ENCODE measurements around the gene ZNF570.

The ZNF570 gene

DNA sequence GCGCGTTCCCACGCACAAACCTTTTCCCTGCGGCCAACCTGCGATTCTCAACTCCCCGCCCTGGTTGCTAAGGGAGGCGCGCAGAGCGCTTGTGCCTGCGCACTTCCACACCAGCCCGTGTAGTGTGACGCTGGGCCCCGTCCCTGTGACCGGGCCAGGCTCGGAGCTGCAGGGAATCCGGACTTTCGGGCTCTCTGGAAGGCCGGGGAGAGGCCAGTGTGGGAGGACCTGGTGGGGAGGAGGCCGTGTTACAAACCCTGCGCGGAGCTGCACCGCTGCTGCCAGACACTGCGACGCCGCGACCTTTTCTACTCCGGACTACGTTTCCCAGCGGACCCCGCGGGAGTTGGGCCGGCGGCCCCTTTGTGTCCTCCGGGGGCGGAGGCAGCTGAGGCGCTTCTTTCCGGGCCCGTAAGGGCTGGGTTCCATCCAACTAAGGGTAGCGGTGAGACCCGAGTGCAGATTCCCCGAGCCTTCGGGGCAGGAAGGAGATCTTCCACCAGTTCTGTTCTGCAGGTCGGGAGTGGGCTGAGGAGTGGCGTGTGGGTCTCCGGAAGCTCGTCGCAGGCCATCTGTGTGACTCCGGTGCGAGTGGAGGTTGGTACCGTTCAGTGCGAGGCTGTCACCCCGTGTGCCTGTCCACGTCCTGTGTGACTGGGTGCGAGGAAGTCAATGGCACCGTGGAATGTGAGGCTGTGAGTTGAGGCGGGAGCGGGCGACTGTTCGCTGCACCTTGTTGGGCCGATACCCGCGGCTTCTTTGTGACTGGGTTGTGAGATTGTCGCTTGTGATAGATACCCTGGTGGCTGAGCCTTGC, at the start of gene ZNF570:
Gene ZNF570 (plus strand): TSS at position 396 of the 817 bp plus-strand sequence. CDS start 999 bp downstream, outside the sequence.
- peak; percentile 62 for DNase-seq (ENCODE audit: low read depth, low spot score)

DNA sequence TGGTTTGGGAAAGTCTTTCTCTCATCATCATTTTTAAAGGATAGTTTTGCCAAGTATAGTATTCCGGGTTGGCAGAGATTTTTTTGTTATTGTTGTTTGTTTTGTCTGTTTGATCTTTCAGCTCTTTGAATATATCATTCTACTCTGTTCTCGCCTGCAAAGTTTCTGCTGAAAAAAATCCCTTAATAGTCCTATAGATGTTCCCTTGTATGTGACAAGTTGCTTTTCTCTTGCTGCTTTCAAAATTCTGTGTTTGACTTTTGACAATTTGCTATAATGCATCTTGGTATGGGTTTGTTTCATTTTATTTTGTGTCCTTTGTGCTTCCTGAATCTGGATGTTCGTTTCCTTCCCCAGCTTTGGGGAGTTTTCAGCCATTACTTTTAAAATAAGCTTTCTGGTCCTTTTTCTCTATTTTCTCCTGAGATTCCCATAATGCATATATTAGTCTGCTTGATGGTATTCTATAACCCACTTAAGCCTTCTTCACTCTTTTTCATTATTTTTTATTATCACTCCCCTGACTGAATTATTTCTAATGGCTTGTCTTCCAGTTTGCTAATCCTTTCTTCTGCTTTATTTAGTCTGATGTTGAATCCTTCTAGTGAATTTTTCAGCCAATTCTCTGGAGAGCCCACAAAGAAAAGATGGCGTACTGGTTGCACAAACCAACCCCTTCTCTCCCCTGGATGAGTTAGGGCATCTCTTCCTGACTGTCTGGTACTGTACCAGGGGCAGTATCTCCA, 16.5 kb upstream of the ZNF570 start:
- no peak for DNase-seq (ENCODE audit: low read depth, low spot score)

DNA sequence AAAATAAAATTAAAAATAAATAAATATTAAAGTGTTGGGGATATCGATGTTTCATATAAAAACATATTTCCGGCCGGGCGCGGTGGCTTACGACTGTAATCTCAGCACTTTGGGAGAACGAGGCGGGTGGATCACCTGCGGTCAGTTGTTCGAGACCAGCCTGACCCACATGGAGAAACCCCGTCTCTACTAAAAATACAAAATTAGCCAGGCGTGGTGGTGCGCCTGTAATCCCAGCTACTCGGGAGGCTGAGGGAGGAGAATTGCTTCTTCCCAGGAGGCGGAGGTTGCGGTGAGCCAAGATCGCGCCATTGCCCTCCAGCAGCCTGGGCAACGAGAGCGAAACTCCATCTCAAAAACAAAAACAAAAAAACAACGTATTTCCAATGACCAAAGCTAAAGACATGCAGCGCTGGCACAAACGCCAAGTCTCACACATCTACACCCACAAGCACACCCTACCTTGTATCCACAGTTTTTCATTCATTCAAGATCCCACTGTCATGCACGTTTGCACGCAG, 2.8 kb upstream of the ZNF570 start:
- DNase-seq (ENCODE audit: low read depth, low spot score), result no peak

DNA sequence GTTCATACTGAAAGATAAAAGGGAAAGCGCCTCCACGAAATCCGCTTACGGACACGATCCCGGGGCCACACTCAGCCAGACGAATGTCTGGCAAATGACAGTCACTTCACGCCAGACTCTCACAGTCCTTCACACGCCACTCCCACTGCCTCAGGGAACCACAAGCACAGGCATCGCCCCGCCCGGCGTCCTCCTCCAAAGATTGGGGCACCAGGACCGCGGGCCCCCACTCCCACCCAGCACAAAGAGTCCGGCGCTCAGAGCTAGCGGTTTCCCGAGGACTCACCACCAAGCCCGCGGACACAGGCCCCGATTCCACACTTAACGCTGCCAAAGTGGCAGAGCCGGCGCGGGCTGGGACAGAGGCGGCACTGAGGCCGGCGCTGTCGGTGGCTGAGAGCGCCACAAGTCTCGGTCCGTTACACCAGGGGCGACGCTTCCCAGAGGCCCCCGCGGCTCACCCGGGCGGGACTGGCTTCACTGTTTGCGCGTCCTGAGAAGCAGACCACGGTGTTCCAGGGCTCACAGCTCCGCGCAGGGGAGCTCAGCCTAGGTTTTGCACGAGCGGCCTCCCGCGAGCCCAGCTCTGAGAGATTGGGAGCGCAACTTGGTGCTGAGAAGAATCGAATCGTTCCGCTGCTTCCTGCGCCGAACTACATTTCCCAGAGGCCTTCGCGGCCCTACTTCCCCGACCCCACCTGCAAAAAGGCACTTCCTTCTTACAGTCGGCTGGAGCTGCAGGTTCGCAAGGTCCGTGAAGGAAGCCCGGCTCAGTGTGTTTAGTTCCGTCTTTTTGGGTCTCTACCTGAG, 2.2 kb upstream of the ZNF570 start, which contains the start of gene ZNF569:
Gene ZNF569 (minus strand): TSS at position 647 of the 810 bp plus-strand sequence. CDS start 22,523 bp downstream, outside the sequence.
- peak; percentile 73 for DNase-seq (ENCODE audit: low read depth, low spot score)

DNA sequence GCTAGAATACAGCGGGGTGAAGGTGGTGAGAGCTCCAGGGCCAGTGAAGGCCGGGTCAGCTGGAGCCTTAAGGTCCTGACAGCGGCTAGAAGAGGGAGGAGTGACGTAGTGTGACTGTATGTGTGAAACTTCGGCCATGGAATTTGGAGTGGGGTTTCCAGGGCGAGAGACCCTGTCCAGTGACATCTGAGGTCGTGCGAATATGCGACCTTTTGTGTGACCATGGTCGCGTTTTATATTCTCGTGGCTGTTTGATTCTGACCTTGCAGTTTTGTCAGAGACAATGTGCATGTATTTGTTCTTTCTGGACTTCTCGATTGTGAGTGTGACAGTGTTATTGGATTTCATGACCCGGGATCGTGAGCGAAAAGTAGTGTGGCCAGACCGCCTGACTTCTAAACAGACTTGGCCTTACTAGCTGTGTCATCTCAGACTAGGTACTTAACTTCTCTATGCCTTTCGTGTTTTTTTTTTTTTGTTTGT, 1.5 kb upstream of the ZNF570 start:
- no peak for DNase-seq (ENCODE audit: low read depth, low spot score)

DNA sequence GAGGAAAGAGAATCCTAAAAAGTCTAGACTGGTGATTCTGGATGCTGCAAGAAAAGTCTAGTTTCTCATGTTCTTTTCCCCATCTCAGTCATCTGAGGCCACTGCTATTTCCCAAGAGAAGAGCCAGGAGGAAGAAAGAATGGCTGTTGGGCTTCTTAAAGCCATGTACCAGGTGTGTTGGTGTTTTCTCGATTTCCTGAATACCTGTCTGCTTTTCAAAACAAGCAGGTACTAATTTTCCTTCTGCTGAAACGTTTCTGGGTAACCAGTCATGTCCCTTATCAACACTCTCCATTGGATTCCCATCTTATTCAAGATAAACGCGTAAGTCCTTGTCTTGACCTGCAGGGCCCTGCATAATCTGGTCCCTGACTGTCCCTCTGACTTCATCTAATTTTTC, 1.1 kb downstream of the ZNF570 start:
- no peak for DNase-seq (ENCODE audit: low read depth, low spot score)

DNA sequence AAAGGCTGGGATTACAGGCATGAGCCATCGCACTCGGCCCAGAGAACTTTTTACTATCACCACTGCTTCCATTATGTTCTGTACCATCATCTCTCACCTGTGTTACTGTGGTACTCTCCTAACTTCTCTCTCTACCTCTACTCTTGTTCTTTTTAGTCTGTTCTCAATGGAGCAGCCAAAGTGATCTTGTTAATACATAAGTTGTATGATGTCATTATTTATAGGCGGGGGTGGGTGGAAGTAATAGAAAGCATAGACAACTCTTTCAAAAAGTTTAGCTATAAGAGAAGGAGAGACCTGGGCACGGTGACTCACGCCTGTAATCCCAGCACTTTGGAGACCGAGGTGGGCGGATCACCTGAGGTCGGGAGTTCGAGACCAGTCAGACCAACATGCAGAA, 3.0 kb downstream of the ZNF570 start:
- no peak for DNase-seq (ENCODE audit: low read depth, low spot score)

DNA sequence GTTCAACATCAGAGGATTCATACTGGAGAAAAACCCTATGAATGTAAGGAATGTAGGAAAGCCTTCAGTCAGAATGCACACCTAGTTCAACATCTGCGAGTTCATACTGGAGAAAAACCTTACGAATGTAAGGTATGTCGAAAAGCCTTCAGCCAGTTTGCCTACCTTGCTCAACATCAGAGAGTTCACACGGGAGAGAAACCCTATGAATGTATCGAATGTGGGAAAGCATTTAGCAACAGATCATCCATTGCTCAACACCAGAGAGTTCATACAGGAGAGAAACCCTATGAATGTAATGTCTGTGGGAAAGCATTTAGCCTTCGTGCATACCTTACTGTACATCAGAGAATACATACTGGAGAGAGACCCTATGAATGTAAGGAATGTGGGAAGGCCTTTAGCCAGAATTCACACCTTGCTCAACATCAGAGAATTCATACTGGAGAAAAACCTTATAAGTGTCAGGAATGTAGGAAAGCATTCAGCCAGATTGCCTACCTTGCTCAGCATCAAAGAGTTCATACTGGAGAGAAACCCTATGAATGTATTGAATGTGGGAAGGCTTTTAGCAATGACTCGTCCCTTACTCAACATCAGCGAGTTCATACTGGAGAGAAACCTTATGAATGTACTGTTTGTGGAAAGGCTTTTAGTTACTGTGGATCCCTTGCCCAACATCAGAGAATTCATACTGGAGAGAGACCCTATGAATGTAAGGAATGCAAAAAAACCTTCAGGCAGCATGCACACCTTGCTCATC, 15.4 kb downstream of the ZNF570 start:
- no peak for DNase-seq (ENCODE audit: low read depth, low spot score)

DNA sequence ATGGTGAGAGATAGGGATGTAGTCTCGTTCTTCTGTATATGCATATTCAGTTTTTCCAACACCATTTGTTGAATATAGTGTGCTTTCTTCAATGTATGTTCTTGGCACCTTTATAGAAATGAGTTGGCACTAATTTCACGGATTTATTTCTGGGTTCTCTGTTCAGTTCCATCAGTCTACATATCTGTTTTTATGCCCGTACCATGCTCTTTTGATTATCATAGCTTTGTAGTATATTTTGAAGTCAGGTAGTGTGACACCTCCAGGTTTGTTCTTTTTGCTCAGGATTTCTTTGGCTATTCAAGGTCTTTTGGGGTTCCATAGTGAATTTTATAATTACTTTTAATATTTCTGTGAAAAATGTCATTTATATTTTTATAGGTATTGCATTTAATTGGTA, 23.1 kb downstream of the ZNF570 start:
- DNase-seq (ENCODE audit: low read depth, low spot score), result no peak

DNA sequence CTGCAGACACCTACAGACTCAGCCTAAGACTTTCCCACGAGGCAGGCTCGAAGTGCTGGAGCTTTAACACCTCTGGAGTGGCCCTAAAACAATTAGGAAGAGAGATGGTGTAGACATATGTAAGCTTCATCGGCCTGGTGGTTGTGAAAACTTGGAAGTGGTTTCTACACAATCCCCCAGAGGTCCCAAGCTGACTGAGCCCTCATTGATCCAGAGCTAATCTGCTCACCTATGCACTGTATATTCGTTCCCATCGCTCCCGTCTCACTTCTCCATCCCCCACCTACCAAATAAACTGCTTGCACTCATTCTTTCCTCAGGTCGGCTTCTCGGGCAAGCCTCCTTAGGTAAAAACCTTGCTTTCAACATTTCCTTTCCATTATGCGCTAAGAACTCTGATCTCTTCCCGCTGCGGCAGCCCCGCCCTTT, 36.8 kb downstream of the ZNF570 start:
- no peak for DNase-seq (ENCODE audit: low read depth, low spot score)

DNA sequence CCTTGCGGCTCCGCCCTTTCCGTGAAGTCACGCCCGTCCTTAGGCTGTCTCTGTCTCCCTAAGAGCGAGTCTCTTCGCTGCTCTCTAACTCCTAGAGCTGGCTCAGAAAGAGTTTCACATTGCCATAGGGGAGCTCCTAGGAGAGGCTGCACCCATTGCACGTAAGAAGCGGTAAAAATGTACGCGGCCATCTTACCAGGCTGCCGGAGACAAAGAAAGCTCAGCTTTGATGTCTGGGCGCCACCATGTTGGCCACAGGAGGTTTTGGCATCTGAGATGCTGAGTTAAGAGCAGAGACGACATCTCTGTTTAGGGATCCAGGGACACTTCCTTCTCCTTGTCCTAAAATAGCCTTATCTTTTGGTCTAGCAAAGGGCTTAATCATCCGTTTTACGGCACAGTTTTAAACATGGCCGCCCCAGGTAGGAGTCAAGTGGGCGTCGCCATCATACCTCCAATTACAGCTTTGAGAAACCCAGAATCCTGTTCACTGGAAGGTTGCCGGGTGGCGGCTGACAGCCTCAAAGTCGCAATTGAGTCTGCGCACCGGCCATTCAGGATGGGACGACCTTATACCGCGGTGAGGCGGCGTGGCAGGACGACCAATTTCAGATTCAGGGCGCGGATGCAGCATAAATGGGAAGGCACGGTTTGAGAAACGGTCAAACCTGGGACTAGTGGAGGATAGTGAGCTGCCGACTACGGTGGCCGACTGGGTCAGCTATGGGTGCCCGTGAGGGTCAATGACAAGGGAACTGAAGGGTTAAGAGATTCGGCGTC, 37.4 kb downstream of the ZNF570 start, which contains the start of gene ZNF793:
Gene ZNF793 (plus strand): TSS at position 553 of the 780 bp plus-strand sequence. CDS start 16,501 bp downstream, outside the sequence.
- DNase-seq (ENCODE audit: low read depth, low spot score), result peak; percentile 28

DNA sequence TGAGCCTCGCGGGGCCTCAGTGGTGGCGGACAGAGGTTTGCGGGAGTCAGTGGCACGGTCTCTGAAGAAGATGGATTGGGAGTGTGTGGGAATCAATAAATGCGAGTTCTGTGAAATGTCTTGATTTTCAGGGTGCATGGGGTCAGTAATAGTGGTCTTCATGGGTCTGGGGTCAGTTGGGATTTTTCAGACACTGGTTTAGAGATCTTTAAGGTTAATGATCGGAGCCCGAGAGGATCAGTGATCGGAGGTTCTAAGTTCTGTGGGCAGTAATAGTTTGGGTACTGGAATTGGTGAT, 38.0 kb downstream of the ZNF570 start:
- no peak for DNase-seq (ENCODE audit: low read depth, low spot score)

DNA sequence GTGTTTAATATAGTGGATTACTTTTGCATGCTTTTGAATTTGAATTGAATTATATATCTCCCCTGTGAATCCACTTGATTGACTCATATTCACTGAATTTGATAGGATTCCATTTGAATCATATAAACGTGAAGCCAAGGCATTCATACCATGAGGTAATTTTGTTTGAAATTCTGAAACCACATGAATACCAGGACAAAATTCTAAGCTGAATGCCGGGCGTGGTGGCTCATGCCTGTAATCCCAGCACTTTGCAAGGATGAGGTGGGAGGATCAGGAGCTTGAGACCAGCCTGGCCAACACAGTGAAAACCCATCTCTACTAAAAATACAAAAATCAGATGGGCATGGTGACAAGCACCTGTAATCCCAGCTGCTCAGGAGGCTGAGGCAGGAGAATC, 42.0 kb downstream of the ZNF570 start:
- no peak for DNase-seq (ENCODE audit: low read depth, low spot score)

DNA sequence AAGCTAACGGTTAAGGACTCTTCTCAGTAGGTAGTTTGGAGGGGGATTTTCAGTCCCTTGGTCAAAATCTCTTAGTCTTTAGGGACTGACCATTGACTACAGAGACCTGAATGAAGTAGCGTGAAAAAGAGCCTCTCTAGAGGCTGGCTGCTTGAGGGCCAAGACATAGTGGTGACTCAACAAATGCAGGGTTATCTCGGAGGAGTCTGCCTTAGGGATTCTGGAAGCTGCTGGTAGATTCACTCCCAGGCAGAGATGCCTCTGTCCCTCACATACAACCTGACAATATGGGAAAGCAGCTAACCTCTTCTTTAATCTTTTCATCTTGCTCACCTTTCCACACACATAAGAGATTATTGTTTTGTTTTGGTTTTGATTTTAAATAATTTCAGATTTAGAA, 42.7 kb downstream of the ZNF570 start:
- DNase-seq (ENCODE audit: low read depth, low spot score), result no peak

DNA sequence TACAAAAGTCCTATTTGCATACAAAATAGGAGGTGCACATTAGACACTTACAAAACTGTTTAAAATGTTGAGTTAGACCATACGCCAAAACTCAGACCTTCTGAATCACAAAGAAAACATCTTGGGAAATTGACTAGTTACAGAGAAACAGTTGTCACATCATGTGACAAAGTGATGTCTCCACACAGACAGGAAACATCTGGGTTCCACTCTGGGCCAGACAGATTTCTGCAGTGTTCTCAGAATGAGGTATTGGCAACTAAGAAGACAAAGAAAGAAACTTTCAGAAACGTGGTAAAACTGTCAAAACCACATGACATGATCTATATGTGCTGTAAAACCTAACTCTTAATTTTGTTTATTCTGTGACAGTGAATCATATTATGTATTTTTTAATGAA, 44.2 kb downstream of the ZNF570 start:
- no peak for DNase-seq (ENCODE audit: low read depth, low spot score)

DNA sequence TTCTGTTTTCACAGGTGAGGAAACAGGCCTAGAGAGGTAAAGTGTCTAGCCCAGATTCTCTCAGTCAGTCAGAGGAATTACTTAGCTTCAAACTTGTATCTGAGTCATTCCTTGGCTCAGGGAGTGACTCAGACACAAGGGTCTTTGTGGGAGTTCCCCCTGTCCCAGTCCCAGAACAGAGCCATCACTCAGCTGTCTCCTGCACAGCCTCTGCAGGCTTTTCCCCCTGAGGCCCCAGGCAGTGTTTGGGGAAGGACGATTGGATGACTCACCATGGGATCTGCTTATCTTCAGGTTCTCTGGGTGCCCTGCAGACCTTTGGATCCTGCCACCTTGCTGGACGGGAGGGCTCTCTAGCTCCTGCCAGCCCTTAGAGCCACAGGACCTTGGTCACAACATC, 50.7 kb downstream of the ZNF570 start:
- DNase-seq (ENCODE audit: low read depth, low spot score), result no peak

DNA sequence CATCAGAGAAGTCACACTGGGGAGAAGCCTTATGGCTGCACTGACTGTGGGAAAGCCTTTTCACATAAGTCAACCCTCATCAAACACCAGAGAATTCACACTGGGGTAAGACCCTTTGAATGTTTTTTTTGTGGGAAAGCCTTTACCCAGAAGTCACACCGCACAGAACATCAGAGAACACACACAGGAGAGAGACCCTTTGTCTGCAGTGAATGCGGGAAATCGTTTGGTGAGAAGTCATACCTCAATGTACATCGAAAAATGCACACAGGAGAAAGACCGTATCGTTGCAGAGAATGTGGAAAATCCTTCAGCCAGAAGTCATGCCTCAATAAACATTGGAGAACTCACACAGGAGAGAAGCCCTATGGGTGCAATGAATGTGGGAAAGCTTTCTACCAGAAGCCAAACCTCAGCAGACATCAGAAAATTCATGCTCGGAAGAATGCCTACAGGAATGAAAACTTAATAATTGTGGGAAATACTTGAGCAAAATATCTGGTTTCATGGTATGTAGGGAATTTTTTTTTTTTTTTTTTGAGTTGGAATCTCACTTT, 68.3 kb downstream of the ZNF570 start:
- no peak for DNase-seq (ENCODE audit: low read depth, low spot score)
